ENCODE data around the gene THAP11.
"Not testable (repeated sequence)": the region's sequence is repeated elsewhere in the genome, so short reads cannot be mapped to it uniquely, and the experiment has no call there.

The THAP11 gene

DNA sequence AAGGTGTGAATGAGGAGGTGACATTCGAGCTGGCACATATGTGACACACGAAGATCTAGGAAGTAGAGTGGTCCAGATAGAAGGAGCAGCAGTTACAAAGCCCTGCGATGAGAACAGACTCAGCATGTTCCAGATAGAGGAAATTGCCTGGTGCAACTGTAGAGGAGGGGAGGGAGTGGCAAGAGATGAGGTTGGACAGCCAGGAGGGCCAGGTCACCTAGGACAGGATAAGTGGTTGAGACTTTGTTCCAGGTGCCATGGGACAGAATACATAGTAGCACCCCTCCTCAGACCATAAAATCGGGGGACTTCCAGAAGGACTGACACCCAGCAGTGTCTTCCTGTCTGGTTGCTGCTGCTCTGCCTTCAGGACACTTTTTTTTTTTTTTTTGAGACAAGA, 16.4 kb downstream of the THAP11 start:
- H3K4me3 ChIP-seq (ENCODE audit: severe bottlenecking), result no peak overlapping the region
- H3K36me3 ChIP-seq (ENCODE audit: low read depth), result peaks cover 27% of the 10 kb centered on the region
- no peaks in the 10 kb centered on the region for H3K27me3 ChIP-seq (ENCODE audit: insufficient read depth, poor library complexity, severe bottlenecking)
- ATAC-seq (ENCODE audit: low read depth) (no peak), DNase-seq (ENCODE audit: low spot score) (no peak)
- no peak for TF ChIP-seq CTCF (IDR thresholded peaks at IDR 0.05; ENCODE audit: poor library complexity, severe bottlenecking)
- peaks cover 30% of the 10 kb centered on the region for H3K4me1 ChIP-seq (ENCODE audit: insufficient read depth, poor library complexity, severe bottlenecking)
- H3K27ac ChIP-seq (ENCODE audit: poor library complexity, severe bottlenecking), result no peak overlapping the region
- H3K9me3 ChIP-seq (ENCODE audit: severe bottlenecking), result no peaks in the 10 kb centered on the region

DNA sequence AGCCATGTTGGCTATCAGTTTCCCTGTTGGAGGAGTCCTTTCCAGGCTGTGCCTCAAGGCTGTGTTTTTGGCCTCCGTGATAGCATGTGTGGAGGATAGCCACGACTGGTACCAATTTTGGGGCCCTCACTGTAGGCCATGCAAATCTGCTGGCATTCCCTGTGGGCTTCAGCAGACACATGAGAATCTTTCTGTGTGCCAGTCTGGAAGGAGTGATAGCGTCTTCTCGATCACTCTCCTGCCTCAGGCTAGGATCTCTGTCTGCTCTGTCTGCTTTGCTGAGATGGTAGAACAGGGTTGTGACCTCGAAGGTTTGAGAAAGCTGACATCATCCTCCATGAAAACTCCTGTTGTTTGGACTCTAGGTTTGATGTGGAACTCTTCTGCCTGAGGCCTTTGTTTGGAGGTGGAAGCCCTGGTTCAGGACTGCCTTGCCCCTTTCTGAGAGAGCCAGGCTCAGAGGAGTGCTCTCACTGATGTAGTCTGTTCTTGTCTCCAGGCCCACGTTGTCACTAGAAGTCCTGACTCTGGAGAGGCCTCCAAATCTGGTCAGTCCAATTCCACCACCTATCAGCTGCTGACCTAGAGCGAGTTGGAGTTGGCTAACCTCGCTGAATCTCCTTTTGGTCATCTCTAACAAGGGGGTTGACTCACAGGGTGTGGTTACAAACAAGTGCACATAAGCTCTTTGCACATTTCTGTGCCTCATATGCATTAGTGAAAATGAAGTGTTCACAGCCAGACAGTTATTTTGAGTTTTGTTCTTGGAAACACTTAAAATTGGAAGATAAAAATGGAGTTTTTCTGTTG, 18.7 kb downstream of the THAP11 start:
- H3K36me3 ChIP-seq (ENCODE audit: low read depth), result peaks cover 34% of the 10 kb centered on the region
- H3K27me3 ChIP-seq (ENCODE audit: insufficient read depth, poor library complexity, severe bottlenecking), result no peaks in the 10 kb centered on the region
- no peaks in the 10 kb centered on the region for H3K9me3 ChIP-seq (ENCODE audit: severe bottlenecking)
- peak; percentile 26 for ATAC-seq (ENCODE audit: low read depth)
- H3K4me3 ChIP-seq (ENCODE audit: severe bottlenecking), result no peak overlapping the region
- TF ChIP-seq CTCF (IDR thresholded peaks at IDR 0.05; ENCODE audit: poor library complexity, severe bottlenecking), result no peak
- H3K27ac ChIP-seq (ENCODE audit: poor library complexity, severe bottlenecking), result peak overlapping the region; percentile 3
- DNase-seq (ENCODE audit: low spot score), result no peak
- H3K4me1 ChIP-seq (ENCODE audit: insufficient read depth, poor library complexity, severe bottlenecking), result peaks cover 30% of the 10 kb centered on the region

DNA sequence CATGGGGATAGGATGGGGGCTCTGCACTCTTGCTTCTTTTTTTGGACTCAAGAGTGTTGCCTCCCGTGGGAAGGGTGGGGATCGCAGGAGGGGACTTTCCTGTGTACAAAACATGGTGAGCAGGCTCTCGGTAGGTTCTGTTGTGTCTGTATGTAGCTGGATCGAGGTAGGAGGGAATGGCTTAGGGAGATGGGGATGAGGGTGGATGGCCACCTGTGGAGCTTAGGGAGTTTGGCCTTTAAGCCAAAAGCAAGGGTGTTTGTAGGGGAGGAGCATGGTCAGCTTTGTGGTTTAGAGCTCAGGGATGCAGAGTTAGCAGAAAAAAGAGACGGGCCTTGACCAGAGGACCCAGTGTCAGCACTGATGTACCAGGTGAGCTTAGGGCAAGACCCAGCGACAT, 19.8 kb downstream of the THAP11 start:
- TF ChIP-seq CTCF (IDR thresholded peaks at IDR 0.05; ENCODE audit: poor library complexity, severe bottlenecking), result no peak
- Histone ChIP-seq H3K27me3 (ENCODE audit: insufficient read depth, poor library complexity, severe bottlenecking) (no peaks in the 10 kb centered on the region), H3K4me1 (ENCODE audit: insufficient read depth, poor library complexity, severe bottlenecking) (peaks cover 26% of the 10 kb centered on the region), H3K9me3 (ENCODE audit: severe bottlenecking) (no peaks in the 10 kb centered on the region), H3K27ac (ENCODE audit: poor library complexity, severe bottlenecking) (no peak overlapping the region), H3K36me3 (ENCODE audit: low read depth) (peaks cover 42% of the 10 kb centered on the region), H3K4me3 (ENCODE audit: severe bottlenecking) (no peak overlapping the region)
- DNase-seq (ENCODE audit: low spot score), result no peak
- ATAC-seq (ENCODE audit: low read depth), result no peak

- Histone ChIP-seq H3K4me1 (ENCODE audit: insufficient read depth, poor library complexity, severe bottlenecking) (peaks cover 17% of the 10 kb centered on the region), H3K9me3 (ENCODE audit: severe bottlenecking) (no peaks in the 10 kb centered on the region), H3K27me3 (ENCODE audit: insufficient read depth, poor library complexity, severe bottlenecking) (no peaks in the 10 kb centered on the region), H3K27ac (ENCODE audit: poor library complexity, severe bottlenecking) (no peak overlapping the region), H3K36me3 (ENCODE audit: low read depth) (peaks cover 53% of the 10 kb centered on the region), H3K4me3 (ENCODE audit: severe bottlenecking) (no peak overlapping the region)
- ATAC-seq (ENCODE audit: low read depth), result no peak
- TF ChIP-seq CTCF (IDR thresholded peaks at IDR 0.05; ENCODE audit: poor library complexity, severe bottlenecking), result no peak
- DNase-seq (ENCODE audit: low spot score), result no peak
Measured at GRCh38 chr16:67862623-67863583, 20.8 kb downstream of the THAP11 start.

DNA sequence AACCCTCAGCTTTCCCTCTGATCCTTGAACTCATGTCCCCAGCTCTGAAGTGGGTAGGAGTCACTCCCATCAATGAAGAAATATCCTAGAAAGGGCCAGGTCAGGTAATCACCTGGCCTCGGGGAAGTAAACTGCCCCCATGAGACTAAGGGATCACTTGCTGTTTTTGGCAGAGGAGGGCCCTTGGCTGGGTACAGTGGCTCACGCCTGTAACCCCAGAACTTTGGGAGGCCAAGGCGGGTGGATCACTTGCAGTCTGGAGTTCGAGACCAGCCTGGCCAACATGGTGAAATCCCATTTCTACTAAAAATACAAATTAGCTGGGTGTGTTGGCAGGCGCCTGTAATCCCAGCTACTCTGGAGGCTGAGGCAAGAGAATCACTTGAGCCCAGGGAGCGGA, 21.9 kb downstream of the THAP11 start:
- not testable (repeated sequence) for H3K27ac ChIP-seq (ENCODE audit: poor library complexity, severe bottlenecking); H3K4me3 ChIP-seq (ENCODE audit: severe bottlenecking); H3K9me3 ChIP-seq (ENCODE audit: severe bottlenecking); H3K27me3 ChIP-seq (ENCODE audit: insufficient read depth, poor library complexity, severe bottlenecking); DNase-seq (ENCODE audit: low spot score); ATAC-seq (ENCODE audit: low read depth)
- Histone ChIP-seq H3K4me1 (ENCODE audit: insufficient read depth, poor library complexity, severe bottlenecking) (peaks cover 12% of the 10 kb centered on the region), H3K36me3 (ENCODE audit: low read depth) (peaks cover 64% of the 10 kb centered on the region)
